K562 (cell line): ENCODE data around the gene GPC1. TPM values are rescaled to one million over a fixed set of nuclear protein-coding genes. Genes with fewer than 3 reads are reported as not detected.

Experiments used
- ATAC-seq: fragments of 200-7000 bp; cut with Tn5 transposase; 3 replicates; pipeline ENCODE4 v1.9.1; 2020; ENCODE audit warnings: moderate library complexity
- BruUV-seq: library from RNA; stranded (reverse); fragments of 400-500 nt; replicated peaks from 2 replicates; lab custom pipeline; 2021; lab: Mats Ljungman, UMichigan
- CTCF ChIA-PET: fragments of 300-600 bp; formaldehyde crosslinking; extraction: SDS; loops from one replicate; lab custom pipeline; 2021; ENCODE audit warnings: low intra/inter-chr PET ratio; lab: Yijun Ruan, JAX
- POLR2A ChIA-PET: fragments of 300-600, 350-650 bp; sonication (Branson Sonifier 250); formaldehyde crosslinking; extraction: SDS; loops from one replicate; lab custom pipeline; 2021; ENCODE audit warnings: antibody characterized with exemption, inconsistent platforms; lab: Yijun Ruan, JAX
- DNase-seq, 4 experiments: peaks; one replicate each; pipeline versions ENCODE4 v3.0.0 to v3.0.0-alpha.2; 2011 to 2018; ENCODE audit warnings: low spot score in 3 of 4, mixed read lengths in 3 of 4; ENCODE audit errors: extremely low read depth in 1 of 4
- FAIRE-seq: peaks from 2 replicates; lab custom pipeline; 2011; peaks lifted over from hg19 to GRCh38; lab: Jason Lieb, UNC
- H2AFZ ChIP-seq: 2 replicates; pipeline ENCODE4 v1.6.0; 2011; ENCODE audit warnings: low read depth, low read length, control low read depth, inconsistent platforms
- H3K27ac ChIP-seq: fragments of 200-600 bp; 3 replicates; pipeline ENCODE4 v1.8.0; 2011; ENCODE audit warnings: low read depth, mild to moderate bottlenecking, control low read depth, inconsistent platforms, low read length, moderate library complexity, mixed read lengths; ENCODE audit errors: extremely low read depth
- H3K27me3 ChIP-seq, 2 experiments: fragments of 300-600 bp in 1 of 2; 2 replicates in 1 of 2; 3 replicates in 1 of 2; pipeline versions ENCODE4 v1.6.0 to v1.8.0; 2011; ENCODE audit warnings: inconsistent platforms in 2 of 2, low read length in 2 of 2, mild to moderate bottlenecking in 1 of 2, mixed read lengths in 1 of 2, moderate library complexity in 1 of 2; ENCODE audit not compliant: control insufficient read depth in 2 of 2, insufficient read depth in 2 of 2
- H3K36me3 ChIP-seq: fragments of 300-600 bp; 3 replicates; pipeline ENCODE4 v1.8.0; 2011; ENCODE audit warnings: mild to moderate bottlenecking, low read length, inconsistent platforms; ENCODE audit not compliant: control insufficient read depth, insufficient read depth
- H3K4me1 ChIP-seq, 2 experiments: fragments of 200-600 bp in 1 of 2; replicated peaks in 1 of 2; 2 replicates in 1 of 2; 3 replicates in 1 of 2; pipeline versions ENCODE4 v1.5.1 to v1.8.0; 2011; ENCODE audit warnings: inconsistent platforms in 2 of 2, low read length in 2 of 2, mild to moderate bottlenecking in 1 of 2, mixed read lengths in 1 of 2, moderate library complexity in 1 of 2; ENCODE audit not compliant: control insufficient read depth in 2 of 2, insufficient read depth in 2 of 2
- H3K4me2 ChIP-seq: 2 replicates; pipeline ENCODE4 v1.6.1; 2011; ENCODE audit warnings: low read length, control low read depth, inconsistent platforms, mixed read lengths; ENCODE audit not compliant: insufficient read depth
- H3K4me3 ChIP-seq: fragments of 200-600 bp; sonication (generic), shearing (Covaris generic); 2 replicates; pipeline ENCODE4 v1.5.1; 2016; ENCODE audit warnings: control low read depth, inconsistent platforms
- H3K79me2 ChIP-seq: fragments of 200-600 bp; 3 replicates; pipeline ENCODE4 v1.8.0; 2011; ENCODE audit warnings: low read length, inconsistent platforms; ENCODE audit not compliant: control insufficient read depth, insufficient read depth
- H3K9ac ChIP-seq, 2 experiments: 2 replicates each; pipeline versions ENCODE4 v1.6.0 to v1.6.1; 2011; ENCODE audit warnings: low read depth in 2 of 2, low read length in 2 of 2, control low read depth in 1 of 2, inconsistent platforms in 1 of 2, mild to moderate bottlenecking in 1 of 2, mixed read lengths in 1 of 2; ENCODE audit not compliant: insufficient read depth in 1 of 2
- H3K9me1 ChIP-seq: one replicate; pipeline ENCODE4 v1.6.0; 2011; ENCODE audit warnings: inconsistent platforms, mild to moderate bottlenecking, low read length, moderate library complexity; ENCODE audit not compliant: control insufficient read depth, insufficient read depth
- H3K9me3 ChIP-seq: replicated peaks from 2 replicates; pipeline ENCODE4 v1.5.1; 2011; ENCODE audit warnings: low read depth, low read length, inconsistent platforms; ENCODE audit not compliant: control insufficient read depth, insufficient read depth
- H4K20me1 ChIP-seq: replicated peaks from 2 replicates; pipeline ENCODE4 v1.6.1; 2011; ENCODE audit warnings: low read length, inconsistent platforms, mixed read lengths; ENCODE audit not compliant: control insufficient read depth, insufficient read depth
- ESRRB ChIP-seq: fragments of 250-450 bp; sonication (Bioruptor Pico); IDR thresholded peaks from 2 replicates; pipeline ENCODE4 v1.5.0; 2020; ENCODE audit warnings: mild to moderate bottlenecking, moderate library complexity, borderline replicate concordance
- MXI1 ChIP-seq: IDR thresholded peaks from 2 replicates; pipeline ENCODE4 v1.6.1; 2011; ENCODE audit warnings: low read depth, mild to moderate bottlenecking, improper control_type of control experiment, low read length
- PBX2 ChIP-seq, 2 experiments: IDR thresholded peaks in 1 of 2; conservative IDR thresholded peaks in 1 of 2; 2 replicates each; pipeline ENCODE4 v1.6.1; 2016; ENCODE audit warnings: low read depth in 2 of 2, mild to moderate bottlenecking in 1 of 2, missing compliant biosample characterization in 1 of 2, missing genetic modification characterization in 1 of 2, moderate library complexity in 1 of 2
- SLC30A9 ChIP-seq: fragments of 250-450 bp; sonication (Bioruptor Pico); IDR thresholded peaks from 2 replicates; pipeline ENCODE4 v1.8.0; 2022; ENCODE audit warnings: mild to moderate bottlenecking, moderate library complexity
- TEAD1 ChIP-seq, 2 experiments: fragments of 450-650 bp in 1 of 2; sonication (generic) in 1 of 2; formaldehyde crosslinking; IDR thresholded peaks; 2 replicates each; pipeline versions ENCODE4 v1.4.0 to v1.8.0; 2020 to 2022; ENCODE audit warnings: mild to moderate bottlenecking in 2 of 2, missing genetic modification reagents in 1 of 2
- ZNF75A ChIP-seq: fragments of 450-650 bp; formaldehyde crosslinking; IDR thresholded peaks from 2 replicates; pipeline ENCODE4 v1.4.0; 2020; ENCODE audit warnings: mild to moderate bottlenecking
- ZNF764 ChIP-seq: fragments of 250-450 bp; sonication (Bioruptor Pico); IDR thresholded peaks from 2 replicates; pipeline ENCODE4 v1.4.0; 2020; ENCODE audit warnings: low read depth, mild to moderate bottlenecking, moderate library complexity
- WGBS: fragments of 100-300 bp; shearing (Covaris generic); methylation state at CpG from one replicate; pipeline ENCODE4 v1.1.6; 2016; ENCODE audit warnings: low coverage, mixed read lengths; ENCODE audit not compliant: insufficient coverage; ENCODE audit errors: missing lambda C conversion rate; 5-methylcytosine and 5-hydroxymethylcytosine counted together
- in situ Hi-C: fragments of 300-500 bp; cut with MboI; formaldehyde crosslinking; loops from 4 replicates; pipeline ENCODE4 v1.15.0; 2018; ENCODE audit warnings: inconsistent platforms, mixed read lengths
- intact Hi-C: fragments of 100-400 bp; cut with micrococcal nuclease; formaldehyde crosslinking; loops from 2 replicates; pipeline ENCODE4 v1.14.2; 2022
- polyA plus RNA-seq, 8 experiments: library from polyadenylated mRNA; depleted of rRNA in 4 of 8; stranded (reverse) in 5 of 8; unstranded in 3 of 8; fragments of >200 nt; fragmentation: Nextera tagmentation in 2 of 8; fragmentation: Illumina TruSeq in 1 of 8; extraction: Ambion mirVana in 2 of 8; extraction: Trizol in 1 of 8; gene quantifications; 2 replicates each; pipeline versions ENCODE4 v1.2.1 to v1.2.3, GENCODE V29; 2011 to 2014; ENCODE audit warnings: inconsistent platforms in 1 of 8, missing spikeins in 1 of 8
- total RNA-seq, 7 experiments: library from RNA; depleted of rRNA in 6 of 7; stranded (reverse); fragments of >200 nt in 6 of 7; fragmentation: Illumina TruSeq in 2 of 7; extraction: Trizol in 2 of 7; gene quantifications; 2 replicates each; pipeline versions ENCODE4 v1.2.1 to v1.2.3, GENCODE V29; 2011 to 2021; ENCODE audit warnings: low replicate concordance in 1 of 7
- TF ChIP-seq, protein P1 (sequence below): fragments of 250-450 bp; sonication (Bioruptor Pico); IDR thresholded peaks from 2 replicates; pipeline ENCODE4 v1.5.0; 2021; ENCODE audit warnings: mild to moderate bottlenecking, moderate library complexity

Gene GPC1
- total and polyA plus RNA-seq, 9 of the 15 experiments (the other 6 are each of a cell fraction or from before 2014, with no cell fraction given) = 0.07 to 0.82 (median 0.14) TPM; not detected in 3

- ChIA-PET POLR2A (interaction anchor here (0.6 kb wide), 1 partner anchor 11 kb away, joined by 3 read pairs; no protein-coding TSS in a partner anchor), CTCF (no interaction called here)
- Histone ChIP-seq H3K79me2 (no peaks in the 10 kb centered on the region), H4K20me1 (no peaks in the 10 kb centered on the region), H3K4me1 (no peaks in the 10 kb centered on the region), H3K27ac (no peak overlapping the region), H3K4me2 (no peak overlapping the region), H3K36me3 (no peaks in the 10 kb centered on the region), H3K4me3 (no peak overlapping the region), H3K27me3 (peaks cover 2 to 22% of the 10 kb centered on the region in 2 experiments; a peak in 3 of 5 replicates), H3K9ac (no peak overlapping the region), H3K9me1 (no peaks in the 10 kb centered on the region), H3K9me3 (no peaks in the 10 kb centered on the region), H2AFZ (no peak overlapping the region)
- FAIRE-seq (no peak), DNase-seq (no peak), ATAC-seq (no peak)
- no peak for TF ChIP-seq PBX2 (CRISPR knock-in tag; IDR thresholded peaks at IDR 0.05; ENCODE audit: low read depth)
- TF ChIP-seq PBX2 (tag; conservative IDR thresholded peaks at IDR 0.05; ENCODE audit: low read depth) = no peak
- no peak for TF ChIP-seq ESRRB (CRISPR knock-in tag)
- no peak for TF ChIP-seq TEAD1 (CRISPR knock-in tag; IDR thresholded peaks at IDR 0.05)
- no peak for TF ChIP-seq MXI1
- TF ChIP-seq SLC30A9 (CRISPR knock-in tag) = no peak
- TF ChIP-seq ZNF75A (CRISPR knock-in tag) = no peak
- TF ChIP-seq ZNF764 (CRISPR knock-in tag) = no peak
- TF ChIP-seq, protein P1, sequence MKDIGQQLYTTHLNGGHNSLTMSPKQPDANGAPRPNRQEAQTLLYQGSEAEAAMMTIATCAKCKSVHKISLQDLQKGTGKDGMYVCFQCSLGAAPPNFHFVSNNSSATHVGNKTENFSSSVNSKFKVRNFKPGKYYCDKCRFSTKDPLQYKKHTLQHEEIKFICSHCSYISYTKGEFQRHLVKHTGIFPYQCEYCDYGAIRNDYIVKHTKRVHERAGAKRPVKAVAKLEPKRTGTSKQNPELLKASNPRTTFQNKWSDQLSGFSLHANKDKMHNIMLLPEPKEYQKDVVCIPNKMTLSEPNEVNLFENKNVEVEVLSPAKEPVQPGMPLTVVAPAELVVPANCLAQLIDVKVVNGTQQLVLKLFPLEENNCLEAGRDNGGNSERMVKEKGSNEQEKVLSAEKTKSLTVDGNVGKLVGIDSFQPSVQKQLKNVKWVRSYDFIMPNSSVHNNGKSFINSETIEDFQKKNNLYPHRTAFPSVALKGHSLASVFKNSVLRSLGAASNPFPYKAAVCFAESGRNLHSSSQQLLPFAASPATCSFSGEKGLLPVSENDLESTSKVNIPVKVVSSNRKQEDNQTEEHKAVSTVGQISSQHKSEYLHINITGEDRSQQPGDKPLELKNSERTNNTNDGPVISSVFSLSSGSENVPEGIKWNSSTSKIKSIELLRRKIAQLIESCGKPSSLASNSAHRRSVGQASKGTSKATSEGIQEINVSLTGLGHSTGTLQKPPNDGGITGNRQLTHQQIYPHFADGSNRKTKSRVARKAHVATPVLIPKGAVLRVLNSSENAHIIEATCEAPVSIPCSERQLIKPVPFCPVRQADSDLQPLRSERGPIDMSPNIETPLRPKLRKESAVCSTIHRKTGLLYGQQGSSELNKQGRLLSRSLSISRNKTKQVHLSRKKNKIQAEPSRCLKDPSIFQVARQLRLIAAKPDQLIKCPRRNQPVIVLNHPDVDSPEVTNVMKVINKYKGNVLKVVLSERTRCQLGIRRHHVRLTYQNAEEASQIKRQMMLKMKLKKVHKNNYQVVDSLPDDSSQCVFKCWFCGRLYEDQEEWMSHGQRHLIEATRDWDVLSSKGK (CRISPR knock-in tag) = no peak
- BruUV-seq = no TSS peak
- WGBS = 0% methylated on average over 4 of the region's 4 CpGs
- intact Hi-C loops (no loop called here), in situ Hi-C loops (no loop called here)
Observed at GRCh38 chr2:240416821-240417220, 18.6 kb upstream of the GPC1 start.
